ENCODE measurements around the gene POLR2J. TPM values are rescaled to one million over a fixed set of nuclear protein-coding genes. Genes with fewer than 3 reads are reported as not detected.
"Not testable (repeated sequence)": the region's sequence is repeated elsewhere in the genome, so short reads cannot be mapped to it uniquely, and the experiment has no call there.

Gene POLR2J
- total and polyA plus RNA-seq, 5 experiments from 2014 or later = 44.3 to 112 (median 65.6) TPM

GRCh38 chr7:102510575-102510974, 31.9 kb upstream of the POLR2J start:
- ATAC-seq, H3K4me3 Mint-ChIP-seq, H3K4me1 Mint-ChIP-seq, H3K27me3 Mint-ChIP-seq, H3K36me3 Mint-ChIP-seq, H3K9me3 Mint-ChIP-seq, POLR2A ChIA-PET, H3K27ac Mint-ChIP-seq: not testable (repeated sequence)
- peak in 1 of 10 donors; percentile 17 for DNase-seq

- H3K27ac Mint-ChIP-seq, H3K27me3 Mint-ChIP-seq, H3K4me3 Mint-ChIP-seq, H3K4me1 Mint-ChIP-seq, H3K9me3 Mint-ChIP-seq, H3K36me3 Mint-ChIP-seq, ATAC-seq, POLR2A ChIA-PET: not testable (repeated sequence)
- peak in 1 of 10 donors; percentile 20 for DNase-seq
Observed at GRCh38 chr7:102507410-102508088, 28.8 kb upstream of the POLR2J start.

GRCh38 chr7:102505298-102506185, 26.8 kb upstream of the POLR2J start:
- H3K4me1 Mint-ChIP-seq, H3K27ac Mint-ChIP-seq, ATAC-seq, POLR2A ChIA-PET, H3K36me3 Mint-ChIP-seq, H3K27me3 Mint-ChIP-seq, H3K9me3 Mint-ChIP-seq, H3K4me3 Mint-ChIP-seq: not testable (repeated sequence)
- peak in 1 of 10 donors; percentile 18 for DNase-seq

- H3K27me3 Mint-ChIP-seq, H3K4me3 Mint-ChIP-seq, ATAC-seq, H3K36me3 Mint-ChIP-seq, H3K4me1 Mint-ChIP-seq, H3K9me3 Mint-ChIP-seq, POLR2A ChIA-PET, DNase-seq, H3K27ac Mint-ChIP-seq: not testable (repeated sequence)
Observed at GRCh38 chr7:102503141-102503540, 24.4 kb upstream of the POLR2J start.

GRCh38 chr7:102498321-102498720, 19.6 kb upstream of the POLR2J start:
- H3K4me3 Mint-ChIP-seq, DNase-seq, H3K36me3 Mint-ChIP-seq, POLR2A ChIA-PET, H3K4me1 Mint-ChIP-seq, H3K27me3 Mint-ChIP-seq, ATAC-seq, H3K27ac Mint-ChIP-seq, H3K9me3 Mint-ChIP-seq: not testable (repeated sequence)

GRCh38 chr7:102497308-102497707, 18.6 kb upstream of the POLR2J start:
- ATAC-seq, DNase-seq: not testable (repeated sequence)

GRCh38 chr7:102496861-102497260, 18.1 kb upstream of the POLR2J start:
- H3K36me3 Mint-ChIP-seq, DNase-seq, POLR2A ChIA-PET: not testable (repeated sequence)

More at GRCh38 chr7:102497308-102497707, 18.6 kb upstream of the POLR2J start:
- H3K36me3 Mint-ChIP-seq, H3K9me3 Mint-ChIP-seq, H3K27ac Mint-ChIP-seq, H3K4me1 Mint-ChIP-seq, H3K4me3 Mint-ChIP-seq, POLR2A ChIA-PET, H3K27me3 Mint-ChIP-seq: not testable (repeated sequence)

GRCh38 chr7:102494473-102495149, 15.9 kb upstream of the POLR2J start:
- H3K36me3 Mint-ChIP-seq, H3K27ac Mint-ChIP-seq, DNase-seq, H3K4me3 Mint-ChIP-seq, H3K9me3 Mint-ChIP-seq, POLR2A ChIA-PET, H3K4me1 Mint-ChIP-seq, H3K27me3 Mint-ChIP-seq: not testable (repeated sequence)
- ATAC-seq = peak; percentile 74 to 77

More at GRCh38 chr7:102496861-102497260, 18.1 kb upstream of the POLR2J start:
- H3K27me3 Mint-ChIP-seq, H3K27ac Mint-ChIP-seq, ATAC-seq, H3K9me3 Mint-ChIP-seq, H3K4me1 Mint-ChIP-seq, H3K4me3 Mint-ChIP-seq: not testable (repeated sequence)

- H3K36me3 Mint-ChIP-seq, POLR2A ChIA-PET, H3K27me3 Mint-ChIP-seq, H3K4me1 Mint-ChIP-seq, H3K9me3 Mint-ChIP-seq: not testable (repeated sequence)
- Mint-ChIP-seq H3K4me3 (peak overlapping the region in 1 of 10 donors; percentile 45), H3K27ac (peak overlapping the region in 1 of 10 donors; percentile 18)
- ATAC-seq (peak; percentile 15 to 17), DNase-seq (peak in 4 of 10 donors; percentile 45 to 57 (median 50))
Observed at GRCh38 chr7:102494026-102494425, 15.3 kb upstream of the POLR2J start.

- H3K27me3 Mint-ChIP-seq, POLR2A ChIA-PET, H3K9me3 Mint-ChIP-seq, H3K27ac Mint-ChIP-seq, H3K4me1 Mint-ChIP-seq, H3K4me3 Mint-ChIP-seq, H3K36me3 Mint-ChIP-seq: not testable (repeated sequence)
- DNase-seq (peak in 1 of 10 donors; percentile 52), ATAC-seq (peak; percentile 35 to 37)
Observed at GRCh38 chr7:102493220-102493935, 14.7 kb upstream of the POLR2J start.

- H3K36me3 Mint-ChIP-seq, H3K4me3 Mint-ChIP-seq, H3K27me3 Mint-ChIP-seq, POLR2A ChIA-PET, H3K9me3 Mint-ChIP-seq, H3K4me1 Mint-ChIP-seq, H3K27ac Mint-ChIP-seq: not testable (repeated sequence)
- peak; percentile 31 to 51 for ATAC-seq
- peak in 9 of 10 donors; percentile 45 to 69 (median 61) for DNase-seq
Observed at GRCh38 chr7:102490529-102491075, 11.9 kb upstream of the POLR2J start.

GRCh38 chr7:102484317-102484716, 5.6 kb upstream of the POLR2J start:
- H3K4me1 Mint-ChIP-seq, H3K9me3 Mint-ChIP-seq, H3K27me3 Mint-ChIP-seq, H3K4me3 Mint-ChIP-seq, POLR2A ChIA-PET, ATAC-seq, DNase-seq, H3K27ac Mint-ChIP-seq, H3K36me3 Mint-ChIP-seq: not testable (repeated sequence)

Data from naive thymus-derived CD8-positive, alpha-beta T cell (primary cell).